Putamen (tissue), 1 donor: ENCODE results near the gene JPH3.
A peak's percentile ranks its signal among the peaks of the same experiment; 100 is the strongest.
"Not testable (repeated sequence)": the region's sequence is repeated elsewhere in the genome, so short reads cannot be mapped to it uniquely, and the experiment has no call there.

Experiments
- DNase-seq: peaks from one replicate; pipeline ENCODE4 v3.0.0-alpha.2; 2016; ENCODE audit warnings: low spot score

The JPH3 gene

GRCh38 chr16:87715231-87715630, 112.9 kb downstream of the JPH3 start:
- DNase-seq: no peak

DNA sequence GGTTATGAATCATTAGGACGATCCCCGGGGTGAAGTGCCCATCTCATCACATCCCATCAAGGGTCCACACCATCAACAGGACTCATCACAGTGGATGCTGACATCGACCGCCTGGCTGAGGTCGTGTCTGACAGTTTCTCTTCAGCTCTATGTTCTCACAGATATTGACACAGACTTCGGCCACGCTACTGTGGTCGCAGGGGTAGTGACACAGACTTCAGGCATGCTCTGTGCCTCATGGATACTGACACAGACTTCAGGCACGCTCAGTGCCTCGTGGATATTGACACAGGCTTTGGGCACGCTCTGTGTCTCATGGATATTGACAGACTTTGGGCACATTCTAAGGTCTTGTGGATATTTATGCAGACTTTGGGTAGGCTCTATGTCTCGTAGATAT, 113.3 kb downstream of the JPH3 start:
- no peak for DNase-seq

GRCh38 chr16:87718831-87719230, 116.5 kb downstream of the JPH3 start:
- not testable (repeated sequence) for DNase-seq

DNA sequence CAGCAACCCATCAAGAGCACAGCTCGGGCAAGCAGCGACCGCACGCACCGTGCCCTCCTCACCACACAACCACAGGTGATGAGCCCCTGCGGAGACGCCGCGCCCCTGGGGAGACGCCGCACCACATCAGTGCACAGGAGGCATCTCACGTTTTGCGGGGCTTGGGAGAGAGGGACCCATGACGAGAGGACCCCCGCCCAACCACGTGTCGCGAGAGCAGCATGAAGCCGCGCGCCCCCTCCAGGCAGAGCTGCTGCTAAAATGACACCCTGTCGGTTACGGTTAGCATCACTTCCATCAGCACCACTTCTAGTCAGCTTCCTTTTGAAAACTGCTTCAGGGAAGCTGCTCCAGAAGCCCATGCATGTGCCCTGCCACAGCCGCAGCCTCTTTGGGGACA, 118.1 kb downstream of the JPH3 start:
- DNase-seq: no peak

DNA sequence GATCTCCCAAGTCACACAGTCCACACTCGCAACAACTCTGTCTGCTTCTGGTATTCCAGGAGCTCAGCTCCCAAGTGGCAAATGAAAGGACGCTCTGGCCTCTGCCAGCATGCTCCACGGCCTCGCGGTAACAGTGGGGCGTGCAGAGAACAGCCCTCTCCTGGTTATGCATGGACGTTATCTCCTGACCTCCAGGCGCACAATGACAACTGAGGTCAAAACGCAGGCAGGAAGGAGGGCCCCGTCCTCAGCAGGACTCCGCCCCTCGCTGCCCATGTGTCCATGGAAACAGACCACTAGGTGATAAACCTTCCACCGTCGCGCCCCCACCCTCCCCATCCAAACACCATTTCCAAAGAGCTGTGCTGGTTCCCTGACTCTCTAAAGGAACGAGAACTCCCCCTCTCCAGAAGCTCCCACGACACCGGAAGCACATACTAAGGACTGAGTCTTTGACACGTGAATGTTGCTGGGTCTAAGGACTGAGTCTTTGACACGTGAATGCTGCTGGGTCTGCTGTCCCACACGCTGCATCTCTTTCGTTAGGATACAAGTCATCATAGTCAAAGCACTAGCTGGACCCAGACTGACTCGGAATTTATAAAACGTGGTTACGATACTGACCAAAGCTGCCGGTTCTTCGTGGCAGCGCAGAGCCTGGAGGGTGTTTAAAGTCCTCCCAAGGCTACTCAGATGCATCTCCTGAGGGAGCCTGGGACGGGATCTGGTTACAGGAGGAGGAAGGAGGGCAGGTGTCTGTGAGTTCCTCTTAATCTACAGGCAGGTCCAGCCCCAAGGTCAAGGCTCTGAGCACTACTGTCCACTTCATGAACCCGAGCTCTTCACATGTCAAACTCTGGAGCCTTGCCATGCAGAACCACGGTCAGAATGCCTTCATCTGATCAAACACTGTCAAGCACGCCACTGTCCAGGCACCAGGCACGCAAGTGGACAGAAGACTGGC, 119.6 kb downstream of the JPH3 start:
- DNase-seq: no peak

DNA sequence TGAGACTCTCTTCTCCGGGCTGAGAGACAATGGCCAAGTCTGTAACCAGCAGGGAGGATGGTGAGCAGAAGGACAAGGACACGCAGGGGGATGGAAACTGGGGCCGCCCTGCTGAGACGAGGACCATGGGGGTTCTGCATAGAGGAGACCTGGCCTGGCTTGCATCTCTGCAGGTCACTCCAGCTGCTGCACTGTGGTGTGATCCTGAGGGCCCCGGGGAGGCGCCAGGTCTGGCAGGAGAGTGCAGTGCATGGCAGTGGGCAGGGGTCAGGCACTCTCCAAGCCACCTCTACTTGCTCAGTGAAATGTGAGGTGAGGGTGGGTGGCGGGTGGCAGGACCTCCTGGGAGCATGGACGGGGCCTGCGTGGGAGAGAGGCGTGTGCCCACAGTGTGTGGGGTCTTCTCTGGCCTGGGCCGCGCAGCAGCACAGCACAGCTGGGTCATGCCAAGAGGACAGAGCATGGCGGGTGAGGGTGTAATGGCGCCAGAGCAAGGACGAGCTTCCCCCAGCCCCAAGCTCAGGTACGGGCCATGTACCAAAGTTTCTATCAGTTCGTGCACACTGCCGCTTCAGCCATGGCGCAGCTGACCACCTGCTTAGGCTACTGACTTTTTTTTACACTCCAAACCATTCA, 120.4 kb downstream of the JPH3 start:
- DNase-seq: no peak

DNA sequence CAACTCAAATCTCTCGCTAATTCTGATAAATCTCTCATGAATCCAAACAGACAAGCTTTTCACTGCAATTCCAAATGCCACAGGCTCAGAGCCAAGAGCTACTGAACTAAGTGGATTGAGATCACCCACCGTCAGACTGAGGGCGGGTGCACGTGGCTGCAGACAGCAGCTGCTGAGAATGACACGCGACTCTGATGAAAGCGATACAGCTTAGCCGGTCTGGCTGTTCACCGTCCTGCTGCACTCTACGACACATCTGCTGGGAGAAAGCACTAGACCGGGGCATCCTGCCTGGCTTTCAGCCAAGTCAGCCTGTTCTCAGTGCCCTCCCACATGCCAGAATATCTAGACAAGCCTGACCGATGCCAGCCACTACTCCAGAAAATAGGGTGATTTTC, 120.9 kb downstream of the JPH3 start:
- peak; percentile 90 for DNase-seq

DNA sequence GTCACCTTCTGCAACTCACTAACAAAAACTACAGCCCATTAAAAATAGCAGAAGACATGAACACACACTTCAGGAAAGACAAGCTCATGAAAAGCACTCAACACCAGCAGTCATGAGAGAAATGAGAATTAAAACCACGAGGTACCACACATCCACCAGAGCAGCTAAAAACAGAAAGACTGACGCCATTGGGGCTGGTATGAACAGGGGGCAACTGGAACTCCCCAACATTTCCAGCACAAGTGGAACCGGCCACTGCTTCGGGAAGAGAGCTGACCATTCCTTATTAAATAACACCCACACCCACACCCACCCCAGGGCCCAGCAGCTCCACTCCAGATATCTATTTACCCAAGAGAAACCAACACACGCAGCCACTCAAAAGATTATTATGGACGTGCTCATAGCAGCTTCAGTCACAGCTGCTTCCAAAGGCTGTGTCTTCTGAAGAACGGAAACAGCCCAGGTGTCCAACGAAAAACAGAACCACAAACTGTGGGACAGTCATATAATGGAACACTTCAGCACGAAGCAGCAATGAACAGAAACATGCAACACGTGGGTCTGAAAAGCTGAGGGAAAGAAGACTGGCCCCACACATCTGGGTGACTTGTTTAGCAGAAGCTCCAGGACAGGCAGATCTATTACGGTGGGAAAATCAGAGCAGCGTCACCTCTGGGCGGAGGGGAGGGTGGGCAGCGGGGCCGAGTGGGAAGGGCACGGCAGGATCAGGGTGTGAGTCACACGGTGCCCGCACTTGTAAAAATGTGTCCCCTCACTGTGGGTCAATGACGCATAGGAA, 122.4 kb downstream of the JPH3 start:
- no peak for DNase-seq

DNA sequence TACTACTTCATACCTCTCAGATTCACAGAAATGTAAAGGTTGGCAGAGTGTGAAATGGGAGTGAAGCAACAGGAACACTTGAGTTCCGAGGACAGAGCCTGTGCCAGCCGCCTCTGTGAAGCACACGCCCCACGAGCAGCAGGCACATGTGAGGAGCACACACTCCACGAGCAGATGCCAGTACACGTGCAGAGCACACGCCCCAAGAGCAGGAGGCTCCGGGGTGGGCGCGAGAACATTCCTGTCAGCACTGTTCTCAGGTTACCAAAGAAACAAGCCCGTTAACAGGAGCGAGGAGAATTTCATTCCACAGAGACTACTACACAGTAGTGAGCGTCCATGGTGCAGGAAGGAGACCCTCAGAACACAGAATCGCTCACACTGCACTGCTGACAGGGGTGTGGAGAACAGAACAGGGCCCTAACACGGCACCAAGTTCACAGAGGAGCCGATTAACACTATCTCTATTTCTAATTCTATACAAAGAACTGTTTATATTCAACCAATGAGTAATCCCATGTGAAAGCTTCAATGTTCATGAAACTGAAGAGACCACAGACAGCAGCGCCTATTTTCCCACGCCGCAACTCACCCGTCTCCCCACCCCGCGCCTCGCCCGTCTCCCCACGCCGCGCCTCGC, 123.4 kb downstream of the JPH3 start:
- DNase-seq: peak; percentile 75

GRCh38 chr16:87726577-87726976, 124.3 kb downstream of the JPH3 start:
- DNase-seq: not testable (repeated sequence)

DNA sequence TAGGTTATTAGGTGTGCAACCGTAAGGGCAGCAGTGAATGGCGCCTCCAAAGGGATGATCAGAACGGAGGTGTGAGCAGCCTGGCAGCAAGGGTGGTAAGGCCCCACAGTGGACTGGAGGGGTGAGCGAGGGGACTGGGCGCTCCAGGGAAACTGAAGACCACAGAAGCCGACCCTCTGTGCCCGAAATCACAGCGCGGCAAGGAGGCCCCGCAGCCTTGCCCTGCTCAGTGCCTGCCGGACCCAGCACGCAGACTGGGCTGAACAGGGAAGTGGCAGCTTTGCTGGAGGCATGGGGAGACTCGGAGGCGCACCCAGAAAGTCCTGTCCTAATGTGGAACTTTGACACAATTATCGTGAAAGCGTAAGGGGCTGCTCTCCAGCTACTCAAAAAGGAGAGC, 125.0 kb downstream of the JPH3 start:
- DNase-seq: no peak

GRCh38 chr16:87728026-87728425, 125.7 kb downstream of the JPH3 start:
- no peak for DNase-seq

DNA sequence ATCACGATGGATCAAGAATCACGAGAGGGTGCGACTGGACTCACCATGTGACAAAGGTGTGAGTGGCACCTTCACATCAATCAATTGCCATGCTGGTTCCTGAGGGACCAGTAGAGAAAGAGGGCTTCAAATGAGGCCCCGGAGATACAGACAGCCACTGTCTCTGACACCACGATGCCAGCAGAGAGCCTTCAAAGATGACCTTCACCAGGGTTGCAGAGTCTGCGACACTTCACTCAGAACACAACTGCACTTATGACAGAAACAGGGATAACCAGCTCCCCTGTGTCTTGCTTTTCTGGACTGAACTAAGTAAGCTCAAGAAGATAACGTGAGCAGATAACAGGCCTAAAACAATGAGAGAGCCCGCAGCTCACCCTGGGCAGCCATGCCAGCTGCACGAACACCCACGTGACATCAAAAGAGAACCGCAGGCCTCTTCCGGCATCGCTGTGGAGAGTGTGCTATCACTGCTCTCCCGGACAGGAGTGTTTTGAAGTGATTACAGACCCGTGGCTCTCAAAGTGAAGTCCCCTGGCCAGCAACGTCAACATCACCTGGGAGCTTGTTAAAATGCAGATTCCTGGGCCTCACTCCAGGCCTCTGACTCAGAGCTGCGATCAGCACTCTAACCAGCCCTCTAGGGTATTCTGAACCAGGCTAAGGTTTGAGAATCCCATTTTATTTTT, 127.1 kb downstream of the JPH3 start:
- DNase-seq: no peak

- no peak for DNase-seq
Measured at GRCh38 chr16:87731607-87732006, 129.3 kb downstream of the JPH3 start.

- no peak for DNase-seq
Measured at GRCh38 chr16:87733190-87733589, 130.9 kb downstream of the JPH3 start.

- DNase-seq: no peak
Measured at GRCh38 chr16:87734644-87735043, 132.3 kb downstream of the JPH3 start.

DNA sequence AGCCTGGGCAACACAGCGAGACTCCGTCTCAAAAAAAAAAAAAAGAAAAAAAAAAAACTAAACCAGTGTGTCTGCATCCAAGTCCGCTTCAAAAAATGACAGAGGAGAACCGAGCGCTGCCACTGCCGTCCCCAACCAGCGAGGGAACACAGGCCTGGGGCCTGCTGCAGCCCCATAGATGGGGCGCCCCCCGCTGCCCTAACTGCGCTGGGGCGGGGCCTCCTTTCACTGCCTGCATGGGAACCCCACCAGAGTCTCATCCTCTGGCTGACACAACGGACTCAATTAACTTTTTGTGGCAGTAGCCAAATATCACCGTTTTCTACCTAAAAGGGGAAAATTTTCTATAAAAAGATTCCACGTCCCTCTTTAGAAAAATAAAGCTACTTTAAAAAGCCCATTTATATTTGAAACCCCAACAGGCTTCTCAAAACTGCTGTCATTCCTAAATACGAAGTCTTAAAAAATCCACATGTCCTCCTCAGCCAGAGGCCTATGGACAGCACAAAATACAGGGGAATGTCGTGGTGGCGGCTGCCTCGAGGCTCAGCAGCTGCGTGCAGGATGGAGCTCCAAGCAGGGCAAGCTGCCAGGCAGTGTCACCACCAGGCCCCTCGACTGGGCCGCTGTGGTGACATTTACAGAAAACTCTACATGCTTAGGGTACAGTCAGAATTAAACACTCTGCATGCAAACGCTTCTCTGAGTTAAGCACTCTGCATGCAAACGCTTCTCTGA, 133.1 kb downstream of the JPH3 start:
- no peak for DNase-seq

- no peak for DNase-seq
Measured at GRCh38 chr16:87736008-87736382, 133.7 kb downstream of the JPH3 start.

DNA sequence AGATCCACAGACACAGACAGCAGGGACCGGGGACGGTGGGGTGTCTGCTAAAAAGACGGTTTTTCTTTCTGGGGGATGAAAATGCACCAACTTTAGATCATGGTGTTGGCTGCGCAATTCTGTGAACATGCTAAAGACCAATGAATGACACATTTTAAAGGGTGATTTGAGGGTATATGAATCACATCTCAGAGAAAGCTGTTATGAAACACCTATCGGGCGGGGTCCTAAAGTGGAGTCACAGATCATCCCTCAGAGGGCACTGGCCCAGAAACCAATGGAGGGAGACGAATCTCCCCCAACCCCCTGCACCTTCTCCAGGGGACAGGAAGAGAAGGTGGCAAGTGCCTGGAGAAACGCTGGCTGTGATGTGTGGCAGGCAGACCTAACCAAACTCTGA, 137.5 kb downstream of the JPH3 start:
- DNase-seq: no peak

DNA sequence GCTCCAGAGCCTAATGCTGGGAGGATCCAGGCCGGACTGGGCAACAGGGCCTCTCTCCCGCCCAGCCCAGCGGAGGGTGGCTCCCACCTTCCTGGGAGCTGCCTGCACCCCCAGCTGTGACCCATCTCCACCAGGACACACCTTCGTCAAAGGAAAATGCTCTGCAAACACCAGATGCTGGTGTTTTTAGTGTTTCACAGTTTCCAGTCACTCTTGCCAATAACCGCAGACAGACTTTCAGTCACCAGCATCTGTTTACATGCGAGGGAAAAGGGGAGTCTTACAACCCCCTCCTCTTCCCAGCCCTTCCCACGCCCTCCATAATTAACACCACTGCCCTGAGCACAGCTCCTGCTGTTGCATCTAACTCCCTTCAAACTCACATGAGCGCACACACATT, 138.1 kb downstream of the JPH3 start:
- DNase-seq: no peak

DNA sequence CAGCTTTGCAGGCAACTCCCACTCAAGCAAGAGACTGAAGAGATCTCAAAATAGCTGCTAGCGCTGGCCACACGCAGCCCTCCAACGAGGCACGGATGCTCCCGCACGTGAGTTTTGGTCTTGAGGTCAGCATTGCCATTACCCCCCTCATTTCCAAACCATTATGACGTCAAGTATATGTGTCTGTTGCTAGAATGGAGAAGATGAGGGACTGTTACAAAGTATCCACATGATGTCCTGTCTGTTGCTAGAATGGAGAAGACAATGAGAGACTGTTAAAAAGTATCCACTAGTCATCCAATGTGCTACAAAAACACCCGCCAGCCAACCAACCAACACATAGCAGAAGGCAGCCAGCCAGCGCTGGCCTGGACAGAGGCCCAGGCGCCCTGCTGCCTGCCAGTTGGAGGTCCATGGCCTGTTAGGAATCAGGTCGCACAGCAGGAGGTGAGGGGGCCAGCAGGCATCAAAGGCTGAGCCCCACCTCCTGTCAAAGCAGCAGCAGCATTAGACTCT, 138.7 kb downstream of the JPH3 start:
- peak; percentile 87 for DNase-seq
